ENCODE data around the gene CLASP2.

- TF ChIP-seq EZH2 (optimal IDR thresholded peaks at IDR 0.05; ENCODE audit: low read depth, low read length) (no peak), EZH2phosphoT487 (IDR thresholded peaks at IDR 0.05; ENCODE audit: low read length) (no peak)
- TF ChIP-seq, protein P1, sequence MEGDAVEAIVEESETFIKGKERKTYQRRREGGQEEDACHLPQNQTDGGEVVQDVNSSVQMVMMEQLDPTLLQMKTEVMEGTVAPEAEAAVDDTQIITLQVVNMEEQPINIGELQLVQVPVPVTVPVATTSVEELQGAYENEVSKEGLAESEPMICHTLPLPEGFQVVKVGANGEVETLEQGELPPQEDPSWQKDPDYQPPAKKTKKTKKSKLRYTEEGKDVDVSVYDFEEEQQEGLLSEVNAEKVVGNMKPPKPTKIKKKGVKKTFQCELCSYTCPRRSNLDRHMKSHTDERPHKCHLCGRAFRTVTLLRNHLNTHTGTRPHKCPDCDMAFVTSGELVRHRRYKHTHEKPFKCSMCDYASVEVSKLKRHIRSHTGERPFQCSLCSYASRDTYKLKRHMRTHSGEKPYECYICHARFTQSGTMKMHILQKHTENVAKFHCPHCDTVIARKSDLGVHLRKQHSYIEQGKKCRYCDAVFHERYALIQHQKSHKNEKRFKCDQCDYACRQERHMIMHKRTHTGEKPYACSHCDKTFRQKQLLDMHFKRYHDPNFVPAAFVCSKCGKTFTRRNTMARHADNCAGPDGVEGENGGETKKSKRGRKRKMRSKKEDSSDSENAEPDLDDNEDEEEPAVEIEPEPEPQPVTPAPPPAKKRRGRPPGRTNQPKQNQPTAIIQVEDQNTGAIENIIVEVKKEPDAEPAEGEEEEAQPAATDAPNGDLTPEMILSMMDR (IDR thresholded peaks at IDR 0.05; ENCODE audit: low read length) = no peak
Observed at GRCh38 chr3:33586402-33586801, 131.7 kb downstream of the CLASP2 start.

Measured in MM.1S (cell line).